GM18511 (cell line): Measurements from ENCODE around the gene ZDHHC12.

ENCODE experiments used
- ATAC-seq: cut with Tn5 transposase; IDR thresholded peaks from one replicate; pipeline ENCODE4 v1.9.1; 2021; ENCODE audit warnings: mild to moderate bottlenecking, moderate library complexity; ENCODE audit not compliant: unreplicated experiment

Gene ZDHHC12

GRCh38 chr9:128688501-128689292, 35.2 kb downstream of the ZDHHC12 start, which contains the start of gene SET:
TSS of gene SET (plus strand) at chr9:128689222. CDS start at chr9:128689583, 361 bp downstream.
- peak; percentile 62 for ATAC-seq

GRCh38 chr9:128687453-128687852, 36.5 kb downstream of the ZDHHC12 start:
- ATAC-seq, result no peak

GRCh38 chr9:128685636-128686489, 38.1 kb downstream of the ZDHHC12 start:
- no peak for ATAC-seq

DNA sequence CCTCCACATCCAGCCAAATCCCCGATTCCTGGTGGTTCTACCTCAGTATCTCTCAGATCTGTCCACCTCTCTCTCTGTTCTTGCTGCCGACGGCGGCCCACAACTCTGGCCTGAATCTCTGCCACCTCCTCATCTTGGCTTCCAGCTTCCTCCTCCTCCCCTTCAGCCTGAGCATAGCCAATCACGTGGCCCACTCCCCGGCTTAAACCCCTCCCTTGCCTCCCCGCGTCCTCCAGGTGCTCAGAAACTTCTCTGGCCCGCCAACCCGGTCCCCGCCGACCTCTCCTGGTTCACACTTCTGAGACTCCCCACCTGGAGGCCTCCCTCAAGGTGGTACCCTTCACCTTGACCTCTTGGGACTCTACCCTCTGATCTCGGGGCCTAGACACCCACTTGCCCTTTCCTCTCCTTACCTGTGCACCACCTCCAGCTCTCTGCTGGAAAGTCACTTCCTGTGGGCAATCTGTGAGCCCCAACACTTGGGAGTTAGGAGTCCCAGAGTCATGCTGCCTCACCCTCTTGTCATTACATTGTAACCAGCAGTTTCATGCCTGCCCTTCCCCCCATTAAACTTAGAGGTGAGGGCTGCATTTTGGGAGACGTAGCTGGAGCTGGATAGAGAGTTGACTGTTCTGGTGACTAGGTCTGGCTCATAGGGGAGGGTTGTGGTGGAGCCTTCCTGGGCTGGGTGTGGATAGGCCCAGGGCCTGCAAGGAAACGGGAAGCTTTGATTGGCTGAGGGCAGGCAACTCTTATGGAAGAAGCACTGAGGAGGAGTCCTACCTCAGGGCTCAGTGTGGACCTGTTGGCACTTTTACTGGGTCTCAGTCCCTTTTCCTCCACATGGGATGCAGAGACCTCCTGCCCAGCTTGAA, 39.4 kb downstream of the ZDHHC12 start:
- ATAC-seq, result peak; percentile 54

GRCh38 chr9:128684065-128684324, 39.9 kb downstream of the ZDHHC12 start:
- ATAC-seq, result peak; percentile 9

DNA sequence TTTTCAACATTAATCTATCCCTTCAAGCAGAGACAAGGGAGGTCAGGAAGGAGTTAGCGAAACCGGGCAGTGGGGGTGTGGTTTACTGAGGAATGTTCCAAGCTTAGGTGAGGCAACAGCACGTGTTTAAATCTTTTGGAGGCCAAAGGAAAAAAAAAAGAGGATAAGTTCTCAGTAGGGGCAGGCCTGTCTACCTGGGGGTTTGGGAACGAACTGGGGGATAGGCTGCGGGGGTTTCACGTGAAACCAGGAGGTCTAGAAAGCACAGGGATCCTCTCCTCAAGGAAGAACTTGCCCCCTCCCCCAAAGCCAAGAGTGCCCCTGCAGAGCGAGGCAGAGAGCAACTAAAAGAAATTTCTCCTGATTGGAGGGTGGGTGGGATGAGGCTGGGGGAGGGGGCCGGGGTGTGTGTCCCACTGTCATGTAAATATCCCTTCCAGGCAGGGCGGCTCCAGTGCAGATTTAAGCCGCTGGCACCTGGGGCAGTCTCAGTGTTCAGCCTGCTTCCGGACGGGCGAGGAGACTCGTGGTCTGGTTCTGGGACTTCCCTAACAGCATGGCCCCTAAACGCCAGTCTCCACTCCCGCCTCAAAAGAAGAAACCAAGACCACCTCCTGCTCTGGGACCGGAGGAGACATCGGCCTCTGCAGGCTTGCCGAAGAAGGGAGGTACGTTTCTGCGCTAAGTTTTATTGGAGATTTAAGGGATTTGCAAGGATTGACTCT, 40.4 kb downstream of the ZDHHC12 start:
- no peak for ATAC-seq

GRCh38 chr9:128677794-128678193, 46.1 kb downstream of the ZDHHC12 start:
- ATAC-seq, result no peak

DNA sequence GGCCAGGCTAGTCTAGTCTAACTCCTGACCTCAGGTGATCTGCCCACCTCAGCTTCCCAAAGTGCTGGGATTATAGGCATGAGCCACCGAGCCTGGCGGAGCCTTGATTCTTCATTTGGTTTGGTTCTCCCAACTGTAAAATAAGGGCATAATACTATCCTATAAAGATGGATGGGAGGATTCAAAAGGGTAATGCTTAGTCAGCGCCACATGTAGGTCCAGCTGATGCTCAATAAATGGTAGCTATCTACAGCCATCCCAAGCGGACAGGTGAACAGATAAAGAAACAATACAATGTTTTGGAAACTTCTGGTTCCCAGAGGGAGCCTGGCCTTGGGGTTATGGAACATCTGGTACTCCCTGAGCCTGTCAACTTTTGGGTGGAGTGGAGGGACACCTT, 48.5 kb downstream of the ZDHHC12 start:
- no peak for ATAC-seq
